ENCODE measurements around the gene GATAD2B.
"Not testable (repeated sequence)": the region's sequence is repeated elsewhere in the genome, so short reads cannot be mapped to it uniquely, and the experiment has no call there.

The GATAD2B gene

DNA sequence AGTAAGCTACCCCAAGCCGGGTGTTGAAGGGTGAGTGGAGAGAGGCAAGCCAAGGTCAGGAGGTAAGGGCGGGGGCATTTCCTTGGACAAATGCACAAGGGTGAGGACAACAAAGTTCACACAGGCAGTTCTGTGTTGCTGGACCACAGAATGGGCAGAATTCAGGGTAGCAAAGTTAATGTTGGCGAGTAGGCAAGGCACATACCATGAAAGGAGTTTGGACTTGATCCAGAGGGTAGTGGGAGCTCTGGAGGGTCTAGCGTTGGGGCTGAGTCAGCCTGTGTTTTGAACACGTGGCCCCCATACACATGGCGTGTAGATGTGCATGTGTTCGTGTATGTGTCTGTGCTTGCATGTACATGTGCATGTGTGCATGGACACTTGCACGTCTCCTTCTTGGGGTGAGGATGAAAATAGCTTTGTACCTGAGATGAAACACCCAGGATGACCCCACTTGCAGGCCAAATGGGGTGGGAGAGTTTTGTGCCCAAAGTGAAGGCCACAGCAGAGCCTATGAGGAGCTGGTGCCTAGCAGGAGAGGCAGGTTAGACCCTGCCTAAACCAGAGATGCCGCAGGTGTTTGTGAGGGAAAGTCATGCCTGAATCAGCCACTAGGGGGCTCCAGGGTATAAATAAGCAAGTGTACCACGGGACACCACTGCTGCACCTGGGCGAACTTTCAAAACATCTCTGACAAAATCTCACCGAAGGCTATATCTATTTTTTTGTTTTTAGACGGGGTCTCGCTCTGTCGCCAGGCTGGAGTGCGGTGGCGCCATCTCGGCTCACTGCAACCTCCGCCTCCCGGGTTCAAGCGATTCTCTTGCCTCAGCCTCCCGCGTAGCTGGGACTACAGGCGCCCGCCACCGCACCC is 125.7 kb downstream of the GATAD2B start:
- DNase-seq (ENCODE audit: low read depth in 2 of 2), result peak; percentile 70 to 77

DNA sequence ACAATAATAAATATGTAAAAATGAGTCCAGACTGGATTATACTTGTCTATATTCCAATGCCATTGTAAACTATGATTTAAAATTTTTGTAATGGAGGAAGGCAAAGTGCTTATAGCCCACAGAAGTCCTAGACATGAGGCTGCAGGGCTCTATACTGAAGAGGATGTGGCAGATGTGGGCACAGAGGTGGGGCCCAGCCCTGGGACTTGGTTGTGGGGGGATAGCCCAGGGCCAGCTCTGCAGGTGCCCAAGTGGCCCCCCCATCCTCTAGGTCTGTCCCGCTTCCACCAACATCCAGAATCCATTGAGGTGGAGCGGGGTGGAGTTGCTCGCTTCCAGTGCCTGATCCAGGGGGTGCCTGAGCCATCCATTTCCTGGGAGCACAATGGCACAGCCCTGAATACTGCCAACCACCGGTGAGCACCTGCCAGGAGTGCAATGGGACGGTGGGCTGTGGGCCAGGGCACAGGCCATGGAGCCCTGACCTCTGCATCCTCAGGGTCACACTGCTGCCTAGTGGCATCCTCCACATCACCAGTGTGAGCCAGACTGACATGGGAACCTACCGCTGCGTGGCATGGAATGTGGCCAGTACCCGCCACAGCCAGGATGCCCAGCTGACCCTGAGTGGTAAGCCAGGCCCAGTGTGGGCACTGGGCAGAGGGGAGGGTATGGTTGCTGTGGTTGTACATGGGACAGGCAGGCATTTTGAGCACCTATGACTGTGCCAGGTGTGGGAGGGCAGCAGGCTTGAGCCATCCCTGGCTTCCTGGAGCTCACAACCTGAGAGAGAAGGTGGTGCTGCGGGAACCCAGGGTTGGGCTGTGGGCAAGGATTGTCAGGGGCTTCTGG is 126.6 kb downstream of the GATAD2B start:
- DNase-seq (ENCODE audit: low read depth in 2 of 2), result no peak

DNA sequence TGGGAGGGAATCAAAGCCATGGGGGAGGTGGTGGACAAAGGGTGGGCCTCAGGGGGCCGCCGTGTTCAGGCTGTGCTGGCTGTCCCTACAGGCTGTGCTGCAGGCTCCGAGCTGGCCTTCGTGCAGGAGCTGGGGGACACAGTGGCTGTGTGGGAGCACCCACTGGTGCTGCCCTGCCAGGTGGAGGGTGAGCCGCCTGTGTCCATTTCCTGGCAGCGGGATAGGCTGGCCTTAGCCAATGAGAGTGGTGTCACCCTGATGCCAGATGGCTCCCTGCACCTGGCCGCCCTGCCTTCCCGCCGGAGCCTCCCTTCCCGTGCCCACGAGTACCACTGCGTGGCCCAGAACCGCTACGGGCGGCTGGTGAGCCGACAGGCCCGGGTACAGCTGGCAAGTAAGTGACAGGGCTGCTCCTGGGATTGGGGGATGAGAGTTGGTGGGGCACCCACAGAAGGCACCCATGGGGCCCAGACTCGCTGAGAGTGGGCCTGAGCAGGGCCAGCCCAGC is 127.4 kb downstream of the GATAD2B start:
- DNase-seq (ENCODE audit: low read depth in 2 of 2), result no peak

DNA sequence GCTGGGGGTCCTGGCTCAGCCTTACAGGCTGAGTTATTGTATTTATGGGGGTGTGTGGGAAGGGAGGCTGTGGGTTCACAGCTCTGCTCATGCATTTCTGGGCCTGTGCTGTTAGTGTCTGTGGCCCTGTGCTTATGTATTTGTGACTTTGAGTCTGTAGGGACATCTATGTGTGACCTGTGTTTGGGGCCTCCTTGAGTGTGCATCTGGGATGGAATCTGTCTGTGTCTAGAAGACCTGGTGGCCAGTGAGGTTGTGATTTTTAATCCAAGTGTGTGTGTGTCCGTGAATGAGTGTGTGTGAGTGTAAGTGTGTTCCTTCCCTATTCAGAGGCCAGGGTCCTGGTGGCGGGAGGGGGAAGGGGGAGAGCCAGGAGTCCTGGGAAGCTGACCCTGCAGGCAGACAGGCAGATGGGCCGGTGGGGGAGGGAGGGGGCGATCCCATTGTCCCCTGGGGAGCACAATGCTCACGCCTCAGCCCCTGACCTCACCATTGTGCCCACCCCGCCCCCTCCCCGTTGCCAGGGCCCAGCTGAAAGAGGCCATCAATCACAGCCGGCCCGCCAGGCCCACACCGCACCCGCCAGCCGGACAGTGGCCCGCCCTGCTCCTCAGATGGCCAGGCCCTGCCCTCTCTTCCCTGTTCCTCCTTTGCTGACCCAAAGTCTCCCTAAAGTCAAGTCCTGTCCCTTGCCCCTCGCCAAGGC is 128.0 kb downstream of the GATAD2B start:
- no peak for DNase-seq (ENCODE audit: low read depth in 2 of 2)

DNA sequence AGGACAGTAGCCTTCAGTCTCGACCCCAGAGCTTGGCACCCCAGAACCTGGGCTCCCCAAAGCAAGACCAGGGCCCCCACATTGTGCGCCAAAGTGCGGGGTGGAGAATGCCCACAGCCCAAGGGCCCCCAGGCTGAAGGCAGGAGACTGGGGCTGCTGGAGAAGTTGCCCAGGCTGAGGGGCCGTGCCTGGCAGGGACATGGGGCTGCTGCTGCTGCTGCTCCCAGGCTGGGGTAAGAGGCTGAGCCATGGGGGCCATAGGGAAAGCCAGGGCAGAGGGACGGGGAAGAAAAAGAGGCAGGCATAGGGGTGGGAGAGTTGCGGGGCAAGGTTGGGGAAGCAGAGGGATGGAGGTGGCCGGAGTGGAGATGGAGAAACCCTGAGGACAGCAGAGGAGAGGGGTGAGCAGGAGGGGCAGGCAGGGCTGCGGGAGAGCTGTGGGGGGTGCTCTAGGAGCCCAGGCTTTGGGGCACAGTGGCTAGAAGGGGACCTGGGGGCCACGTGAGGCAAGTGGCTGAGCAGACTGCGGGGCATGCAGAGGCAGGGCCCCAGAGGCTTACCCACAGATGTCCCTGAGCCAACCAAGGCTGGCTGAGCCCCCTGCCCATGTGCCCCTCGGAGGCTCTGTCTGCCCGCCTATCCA is 128.7 kb downstream of the GATAD2B start:
- DNase-seq (ENCODE audit: low read depth in 2 of 2), result no peak

DNA sequence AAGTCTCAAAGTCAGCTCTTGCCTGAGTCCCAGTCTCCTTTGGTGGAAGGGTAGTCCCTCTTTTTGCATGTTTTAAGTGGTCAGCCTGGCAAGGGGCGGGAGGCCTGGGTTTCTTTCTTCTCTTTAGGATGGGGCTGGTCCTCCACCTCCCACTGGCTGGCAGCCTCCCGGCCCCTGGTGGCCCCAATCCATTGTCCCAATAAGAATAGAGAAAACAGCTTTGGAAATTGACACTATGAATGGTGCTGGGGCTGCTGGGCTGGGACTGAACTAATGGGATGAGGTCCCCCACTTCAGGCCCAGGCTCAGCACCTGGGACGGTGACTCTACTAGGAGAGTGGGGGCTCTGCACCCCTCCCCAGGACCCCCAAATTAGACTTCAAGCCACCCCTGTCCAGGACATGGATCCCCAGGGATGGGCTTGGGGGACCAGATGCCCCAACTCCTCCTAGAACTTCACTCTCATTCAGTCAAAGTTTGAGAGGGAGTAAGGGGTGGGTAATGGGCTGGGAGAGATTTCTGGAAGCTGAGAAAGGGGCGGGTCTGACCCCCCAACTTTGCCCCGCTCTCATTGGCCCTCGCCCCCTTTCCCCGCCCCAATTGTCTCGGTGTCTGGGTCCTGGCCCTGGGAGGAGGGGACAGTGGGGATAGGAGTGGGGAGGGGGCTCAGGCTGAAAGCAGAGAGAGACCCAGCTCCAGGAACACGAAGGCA is 129.4 kb downstream of the GATAD2B start:
- no peak for DNase-seq (ENCODE audit: low read depth in 2 of 2)

DNA sequence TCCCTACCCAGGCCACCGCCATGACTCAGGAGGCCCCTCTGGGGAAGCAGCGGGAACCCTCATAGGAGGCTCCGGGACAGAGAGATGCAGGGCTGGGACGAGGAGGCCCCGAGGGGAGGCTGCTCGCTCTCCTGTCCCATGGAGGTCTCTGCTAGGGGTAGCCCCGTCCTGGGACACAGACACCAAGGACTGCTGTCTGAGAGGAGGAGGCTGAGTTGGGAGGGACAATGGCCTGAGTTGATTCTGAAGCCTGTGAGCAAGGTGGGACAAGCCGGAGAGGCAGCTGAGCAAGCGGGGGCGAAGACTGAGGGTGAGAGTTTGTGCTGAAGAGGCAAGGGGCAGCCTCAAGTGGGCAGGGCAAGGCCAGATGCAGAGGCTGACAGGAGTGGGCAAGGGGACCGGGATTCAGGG is 130.1 kb downstream of the GATAD2B start:
- DNase-seq (ENCODE audit: low read depth in 2 of 2), result no peak

DNA sequence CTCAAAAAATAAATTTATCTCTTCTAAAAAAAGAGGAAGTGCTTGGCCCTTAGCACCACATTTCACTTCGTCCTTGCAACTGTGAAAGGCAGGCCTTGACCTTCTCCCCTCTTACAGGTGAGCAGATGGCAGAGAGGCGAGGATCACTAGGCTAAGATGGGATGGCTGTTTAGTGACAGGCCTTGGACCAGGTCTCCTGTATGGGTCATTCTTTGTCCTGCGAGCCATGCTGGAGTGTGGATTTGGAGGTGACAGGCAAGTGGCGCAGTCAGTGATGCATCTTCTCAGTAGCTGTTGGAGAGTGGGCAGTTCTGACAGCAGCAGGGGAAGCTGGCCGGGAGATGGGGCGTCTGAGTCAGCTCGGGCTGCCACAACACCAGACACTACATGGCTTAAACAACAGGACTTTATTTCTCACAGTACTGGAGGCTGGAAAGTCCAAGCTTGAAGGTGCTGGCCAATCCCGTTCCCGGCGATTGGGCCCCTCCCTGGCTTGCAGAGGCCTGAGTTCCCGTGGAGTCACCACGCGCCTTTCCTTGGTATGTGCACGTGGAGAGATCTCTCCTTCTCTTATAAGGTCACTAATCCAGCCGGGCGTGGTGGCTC is 131.0 kb downstream of the GATAD2B start:
- no peak for DNase-seq (ENCODE audit: low read depth in 2 of 2)

DNA sequence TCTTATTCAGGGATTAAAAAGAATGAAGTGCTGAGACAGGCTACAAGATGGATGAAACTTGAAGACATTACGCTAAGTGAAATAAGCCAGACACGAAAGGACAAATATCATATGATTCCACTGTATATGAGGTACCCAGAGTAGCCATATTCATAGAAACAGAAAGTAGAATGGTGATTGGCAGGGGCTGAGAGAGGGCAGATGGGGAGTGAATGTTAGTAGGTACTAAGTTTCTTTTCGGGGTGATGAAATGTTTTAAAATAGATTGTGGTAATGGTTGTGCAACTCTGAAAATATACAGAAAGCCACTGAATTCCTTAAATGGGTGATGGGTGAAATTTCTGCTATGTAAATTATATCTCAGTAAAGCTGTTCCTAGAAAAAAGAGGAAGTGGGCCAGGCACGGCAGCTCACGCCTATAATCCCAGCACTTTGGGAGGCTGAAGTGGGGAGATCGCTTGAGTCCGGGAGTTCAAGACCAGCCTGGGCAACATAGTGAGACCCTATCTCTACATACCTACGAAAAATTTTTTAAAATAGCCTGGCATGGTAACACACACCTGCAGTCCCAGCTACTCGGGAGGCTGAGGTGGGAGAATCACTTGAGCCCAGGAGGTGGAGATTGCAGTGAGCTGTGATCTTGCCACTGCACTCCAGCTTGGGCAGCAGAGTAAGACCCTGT is 131.7 kb downstream of the GATAD2B start:
- no peak for DNase-seq (ENCODE audit: low read depth in 2 of 2)

DNA sequence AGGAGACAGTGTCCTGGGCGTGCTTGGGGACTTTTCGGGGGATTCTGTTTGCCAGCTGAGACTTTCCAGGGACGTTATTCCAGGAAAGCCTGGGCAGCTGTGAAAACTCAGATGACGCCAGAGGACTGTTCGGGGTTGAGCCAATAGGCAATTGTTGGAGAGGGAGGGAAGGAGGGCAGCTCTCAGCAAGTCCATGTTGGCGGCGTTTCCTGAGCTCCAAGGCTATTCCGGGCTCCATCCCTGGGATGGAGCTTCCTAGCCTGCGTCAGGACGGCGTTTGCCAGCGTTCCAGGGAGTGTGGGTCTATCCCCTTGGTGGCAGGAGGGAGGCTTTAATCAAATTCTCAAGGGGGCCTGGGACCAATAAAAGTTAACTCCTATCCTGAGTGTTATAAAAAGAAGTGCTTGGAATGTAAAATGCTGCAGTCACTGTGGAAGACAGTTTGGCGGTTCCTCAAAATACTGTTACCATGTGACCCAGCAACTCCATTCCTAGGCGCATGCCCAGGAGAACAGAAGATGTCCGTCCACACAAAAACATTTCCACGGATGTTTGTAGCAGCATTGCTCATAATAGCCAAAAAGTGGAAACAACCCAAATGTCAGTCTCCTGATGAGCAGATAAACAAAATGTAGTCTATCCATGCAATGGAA is 132.3 kb downstream of the GATAD2B start:
- no peak for DNase-seq (ENCODE audit: low read depth in 2 of 2)

DNA sequence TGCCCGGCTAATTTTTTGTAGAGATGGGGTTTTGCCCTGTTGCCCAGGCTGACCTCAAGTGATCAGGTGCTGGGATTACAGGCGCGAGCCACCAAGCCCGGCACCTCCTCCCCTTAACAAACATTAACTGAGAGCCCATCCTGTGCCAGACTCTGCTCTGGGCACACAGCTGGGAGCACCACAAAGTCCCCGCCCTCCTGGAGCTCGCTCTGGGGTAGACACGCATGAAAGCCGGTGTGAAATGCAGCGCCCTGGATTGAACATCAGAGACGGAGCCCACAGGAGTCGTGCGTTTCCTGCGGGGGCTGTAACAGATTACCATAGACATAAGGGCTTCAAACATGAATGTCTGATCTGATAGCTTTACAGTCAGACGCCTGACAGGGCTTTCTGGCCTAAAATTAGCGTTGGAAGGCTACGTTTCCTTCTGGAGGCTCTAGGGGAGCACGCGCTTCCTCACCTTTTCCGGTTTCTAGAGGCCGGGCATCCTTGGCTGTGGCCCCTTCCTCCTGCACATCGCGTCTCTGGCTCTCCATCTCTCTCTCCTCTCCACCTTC is 133.2 kb downstream of the GATAD2B start:
- no peak for DNase-seq (ENCODE audit: low read depth in 2 of 2)

DNA sequence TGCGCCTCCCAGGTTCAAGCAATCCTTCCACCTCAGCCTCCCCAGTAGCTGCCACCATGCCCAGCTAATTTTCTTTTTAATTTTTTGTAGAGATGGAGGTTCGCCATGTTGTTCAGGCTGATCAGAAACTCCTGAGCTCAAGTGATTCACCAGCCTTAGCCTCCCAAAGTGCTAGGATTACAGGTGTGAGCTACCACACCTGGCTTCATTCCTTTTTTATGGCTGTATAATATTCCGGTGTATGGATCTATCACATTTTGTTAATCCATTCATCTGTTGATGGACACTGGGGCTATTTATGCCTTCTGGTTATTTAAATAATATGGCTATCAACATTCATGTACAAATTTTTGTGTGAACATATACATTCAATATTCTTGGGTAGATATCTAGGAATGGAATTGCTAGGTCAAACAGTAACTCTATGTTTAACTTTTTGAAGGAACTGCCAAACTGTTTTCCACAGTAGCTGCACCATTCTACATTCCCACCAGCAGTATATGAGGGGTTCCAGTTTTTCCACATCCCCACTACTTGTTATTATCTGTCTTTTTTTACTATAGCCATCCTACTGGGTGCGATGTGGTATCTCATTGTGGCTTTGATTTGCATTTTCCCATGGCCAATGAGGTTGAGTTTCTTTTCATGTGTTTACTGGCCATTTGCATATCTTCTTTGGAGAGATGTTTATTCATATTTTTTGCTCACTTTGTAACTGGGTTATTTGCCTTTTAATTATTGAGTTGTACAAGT is 136.6 kb downstream of the GATAD2B start:
- no peak for DNase-seq (ENCODE audit: low read depth in 2 of 2)

DNA sequence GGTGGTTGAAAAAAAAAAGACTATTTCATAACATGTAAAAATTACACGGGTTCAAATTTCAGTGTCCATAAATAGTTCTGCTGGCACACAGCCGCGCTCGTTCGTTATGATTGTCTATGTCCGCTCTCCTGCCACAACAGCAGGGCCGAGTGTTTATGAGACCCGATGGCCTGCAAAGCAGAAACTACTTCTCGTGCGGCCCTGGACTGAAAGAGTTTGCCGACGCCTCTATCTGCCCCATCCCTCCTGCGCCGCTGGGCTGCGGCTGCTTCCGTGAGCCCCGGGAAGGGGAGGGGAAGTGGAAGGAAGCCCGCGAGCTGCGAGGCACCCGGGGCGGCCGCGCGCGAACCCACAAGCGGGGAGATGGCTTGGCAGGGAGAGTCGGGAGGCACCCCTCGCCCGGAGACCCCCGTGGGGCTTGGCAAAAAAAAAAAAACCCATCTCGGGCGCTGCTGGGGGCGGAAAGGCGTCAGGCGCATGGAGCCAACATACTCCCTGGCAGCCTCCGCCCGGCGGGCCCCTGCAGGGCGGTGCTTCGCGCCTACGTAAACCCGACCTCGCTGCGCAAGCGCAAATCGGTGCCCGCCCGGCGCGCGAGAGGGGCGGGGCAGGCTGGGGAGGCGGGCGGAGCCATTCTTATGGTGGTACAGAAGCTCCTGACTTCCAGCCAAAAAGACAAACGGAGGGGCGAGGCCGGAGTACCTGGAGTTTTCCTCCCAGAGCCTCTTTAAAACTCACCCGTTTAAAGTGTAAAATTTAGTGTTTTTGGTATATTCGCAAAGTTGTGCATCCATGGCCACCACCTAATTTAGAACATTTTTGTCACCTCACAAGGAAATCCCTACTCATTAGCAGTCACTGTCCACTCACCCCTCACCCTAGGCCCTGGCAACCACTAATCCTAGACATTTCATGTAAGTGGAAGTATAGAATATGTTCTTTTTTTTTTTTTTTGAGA is 139.3 kb downstream of the GATAD2B start:
- peak; percentile 77 to 87 for DNase-seq (ENCODE audit: low read depth in 2 of 2)

DNA sequence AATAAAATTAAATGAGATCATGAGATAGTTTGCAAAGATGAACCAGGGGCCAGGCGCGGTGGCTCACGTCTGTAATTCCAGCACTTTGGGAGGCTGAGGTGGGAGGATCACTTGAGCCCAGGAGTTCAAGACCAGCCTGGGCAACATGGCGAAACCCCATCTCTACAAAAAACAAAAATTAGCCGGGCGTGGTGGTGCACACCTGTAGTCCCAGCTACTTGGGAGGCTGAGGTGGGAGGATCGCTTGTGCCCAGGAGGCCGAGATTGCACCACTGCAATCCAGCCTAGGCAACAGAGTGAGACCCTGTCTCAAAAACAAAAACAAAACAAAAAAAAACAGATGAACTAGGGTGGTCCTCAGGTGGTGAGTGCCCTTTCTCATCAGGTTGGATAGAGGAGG is 140.1 kb downstream of the GATAD2B start:
- not testable (repeated sequence) for DNase-seq (ENCODE audit: low read depth in 2 of 2)

DNA sequence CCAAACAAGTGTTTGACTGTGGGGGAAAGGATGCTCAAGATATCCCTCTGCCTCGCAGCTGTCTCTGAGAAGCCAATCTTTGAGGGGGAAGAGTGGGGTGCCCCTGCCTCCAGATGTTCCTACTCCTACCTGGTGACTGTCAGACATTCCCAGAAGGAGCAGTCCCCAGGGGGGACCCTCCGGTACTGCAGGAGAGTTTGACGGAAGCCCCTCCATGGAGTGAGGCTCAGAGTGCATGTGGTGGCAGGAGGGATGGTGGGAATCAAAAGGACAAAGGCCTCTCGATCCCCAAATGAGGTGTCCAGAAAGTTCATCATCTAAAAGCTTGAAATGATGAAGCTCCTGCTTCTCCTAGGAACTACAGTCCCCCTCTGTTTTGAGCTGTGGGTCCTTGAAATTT is 142.2 kb downstream of the GATAD2B start:
- no peak for DNase-seq (ENCODE audit: low read depth in 2 of 2)

DNA sequence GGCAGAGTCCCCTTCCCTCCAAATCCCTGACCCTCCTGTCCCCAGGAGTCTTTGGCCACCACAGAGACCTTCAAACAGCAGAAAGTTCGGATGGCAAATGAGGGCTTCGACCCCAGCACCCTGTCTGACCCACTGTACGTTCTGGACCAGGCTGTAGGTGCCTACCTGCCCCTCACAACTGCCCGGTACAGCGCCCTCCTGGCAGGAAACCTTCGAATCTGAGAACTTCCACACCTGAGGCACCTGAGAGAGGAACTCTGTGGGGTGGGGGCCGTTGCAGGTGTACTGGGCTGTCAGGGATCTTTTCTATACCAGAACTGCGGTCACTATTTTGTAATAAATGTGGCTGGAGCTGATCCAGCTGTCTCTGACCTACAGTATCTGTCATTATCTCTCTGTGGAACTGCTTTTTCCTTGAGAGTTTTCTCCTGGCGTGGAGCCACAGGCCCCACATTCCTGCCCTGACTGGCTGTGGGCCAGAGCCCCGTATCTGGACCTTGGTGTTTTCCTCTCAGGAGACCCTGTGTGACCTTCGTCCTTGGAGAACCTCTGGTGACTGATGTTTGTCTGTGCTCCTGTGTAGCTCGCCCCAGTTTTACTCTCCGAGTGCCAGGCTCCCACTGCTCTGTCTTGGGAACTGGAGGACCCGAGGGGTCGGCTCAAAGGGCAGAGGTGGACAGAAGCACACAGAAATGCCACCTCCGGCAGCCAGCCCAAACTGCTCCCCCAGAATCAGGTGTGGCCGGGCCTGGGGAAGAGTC is 142.8 kb downstream of the GATAD2B start:
- no peak for DNase-seq (ENCODE audit: low read depth in 2 of 2)
